H1 (cell line): ENCODE measurements around the gene ZWILCH. TPM values are rescaled to one million over a fixed set of nuclear protein-coding genes. Genes with fewer than 3 reads are reported as not detected.

ENCODE experiments used
- CHD1 ChIP-seq: IDR thresholded peaks from 2 replicates; pipeline ENCODE4 v1.6.1; 2012; ENCODE audit warnings: low read depth, low read length, improper control_type of control experiment
- EP300 ChIP-seq, 2 experiments: IDR thresholded peaks; 1 replicate in 1 of 2; 2 replicates in 1 of 2; pipeline ENCODE4 v1.6.1; 2011 to 2012; ENCODE audit warnings: low read depth in 2 of 2, low read length in 2 of 2, mild to moderate bottlenecking in 2 of 2, borderline replicate concordance in 1 of 2, inconsistent platforms in 1 of 2, moderate library complexity in 1 of 2
- FOSL1 ChIP-seq: IDR thresholded peaks from 2 replicates; pipeline ENCODE4 v1.6.1; 2011; ENCODE audit warnings: mild to moderate bottlenecking, low read depth, low read length, moderate library complexity; ENCODE audit not compliant: insufficient read depth
- HDAC2 ChIP-seq, 2 experiments: fragments of 300-600 bp in 1 of 2; sonication (generic) in 1 of 2; IDR thresholded peaks; 2 replicates each; pipeline ENCODE4 v1.6.1; 2011 to 2012; ENCODE audit warnings: low read depth in 2 of 2, low read length in 2 of 2, mild to moderate bottlenecking in 2 of 2, moderate library complexity in 2 of 2, borderline replicate concordance in 1 of 2, inconsistent platforms in 1 of 2
- PHF8 ChIP-seq: fragments of 200-600 bp; sonication (generic); conservative IDR thresholded peaks from 2 replicates; pipeline ENCODE4 v1.7.1; 2012; ENCODE audit warnings: low read depth, mild to moderate bottlenecking, inconsistent platforms, low read length, moderate library complexity
- POU5F1 ChIP-seq: IDR thresholded peaks from 2 replicates; pipeline ENCODE4 v1.6.1; 2011; ENCODE audit warnings: low read depth, mild to moderate bottlenecking, low read length, moderate library complexity
- SIRT6 ChIP-seq: IDR thresholded peaks from one replicate; pipeline ENCODE4 v1.7.1; 2012; ENCODE audit warnings: low read length, inconsistent platforms
- SP1 ChIP-seq: IDR thresholded peaks from 2 replicates; pipeline ENCODE4 v1.6.1; 2011; ENCODE audit warnings: low read depth, low read length
- SP2 ChIP-seq: IDR thresholded peaks from 2 replicates; pipeline ENCODE4 v1.6.1; 2012; ENCODE audit warnings: mild to moderate bottlenecking, low read length, inconsistent platforms
- TEAD4 ChIP-seq: IDR thresholded peaks from 2 replicates; pipeline ENCODE4 v1.6.1; 2012; ENCODE audit warnings: low read depth, low read length, inconsistent platforms, mixed read lengths
- polyA plus RNA-seq, 7 experiments: library from polyadenylated mRNA; depleted of rRNA in 3 of 7; stranded (reverse) in 5 of 7; unstranded in 2 of 7; fragments of >200 nt in 5 of 7; fragments of 200-250 nt in 2 of 7; gene quantifications; 1 replicate in 5 of 7; 2 replicates in 1 of 7; 4 replicates in 1 of 7; pipeline versions ENCODE4 v1.2.1 to v1.2.3, GENCODE V29; 2011 to 2013; ENCODE audit warnings: missing spikeins in 2 of 7, mixed read lengths in 2 of 7
- total RNA-seq: library from RNA; stranded (reverse); fragmentation: NEBNext Ultra II Directional; extraction: Animal tissue kit (Norgen Biotek cat#: 25700); gene quantifications from 2 replicates; pipeline ENCODE4 v1.2.1, GENCODE V29; 2021
- TF ChIP-seq, protein P1 (sequence below): fragments of 300-600 bp; sonication (generic); IDR thresholded peaks from 2 replicates; pipeline ENCODE4 v1.7.1; 2012; ENCODE audit warnings: low read length, moderate library complexity, mild to moderate bottlenecking, inconsistent platforms; ENCODE audit not compliant: insufficient replicate concordance

The ZWILCH gene
- total and polyA plus RNA-seq, 2 of the 8 experiments (the other 6 are each of a cell fraction or from before 2014, with no cell fraction given), result 18.1 to 61.5 TPM

DNA sequence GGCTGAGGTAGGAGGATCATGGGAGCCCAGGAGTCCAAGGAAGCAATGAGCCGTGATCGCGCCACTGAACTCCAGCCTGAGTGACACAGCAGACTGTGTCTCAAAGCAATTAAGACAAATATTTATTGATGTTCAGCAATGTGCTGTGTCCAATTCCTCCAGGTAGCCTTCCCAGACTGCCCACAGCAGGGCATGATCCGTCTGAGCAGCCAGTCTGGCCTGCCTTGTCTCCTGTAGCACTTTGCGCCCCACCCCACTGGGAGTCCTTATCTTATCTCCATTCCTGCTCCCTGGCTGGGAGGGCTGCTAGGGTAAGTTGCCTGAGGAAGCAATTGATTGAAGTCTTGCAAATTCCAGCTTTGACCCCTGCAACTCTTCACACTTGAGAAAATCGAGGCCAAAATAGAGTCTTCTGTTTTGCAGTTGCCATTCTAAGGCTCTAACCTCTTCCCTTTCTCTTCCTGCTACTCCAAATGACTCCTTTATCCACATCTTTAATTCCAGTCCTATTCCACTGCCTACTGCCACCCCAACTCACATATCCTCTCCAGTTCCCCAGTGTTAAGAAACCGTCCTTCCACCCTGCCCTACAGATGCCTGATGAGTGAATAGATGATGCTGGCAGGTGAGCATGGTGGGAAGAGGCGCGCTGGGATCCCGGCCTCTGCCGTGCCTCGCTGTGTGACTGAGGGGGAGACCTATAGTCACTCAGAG is 87.5 kb downstream of the ZWILCH start (continued):
- TF ChIP-seq, protein P1, sequence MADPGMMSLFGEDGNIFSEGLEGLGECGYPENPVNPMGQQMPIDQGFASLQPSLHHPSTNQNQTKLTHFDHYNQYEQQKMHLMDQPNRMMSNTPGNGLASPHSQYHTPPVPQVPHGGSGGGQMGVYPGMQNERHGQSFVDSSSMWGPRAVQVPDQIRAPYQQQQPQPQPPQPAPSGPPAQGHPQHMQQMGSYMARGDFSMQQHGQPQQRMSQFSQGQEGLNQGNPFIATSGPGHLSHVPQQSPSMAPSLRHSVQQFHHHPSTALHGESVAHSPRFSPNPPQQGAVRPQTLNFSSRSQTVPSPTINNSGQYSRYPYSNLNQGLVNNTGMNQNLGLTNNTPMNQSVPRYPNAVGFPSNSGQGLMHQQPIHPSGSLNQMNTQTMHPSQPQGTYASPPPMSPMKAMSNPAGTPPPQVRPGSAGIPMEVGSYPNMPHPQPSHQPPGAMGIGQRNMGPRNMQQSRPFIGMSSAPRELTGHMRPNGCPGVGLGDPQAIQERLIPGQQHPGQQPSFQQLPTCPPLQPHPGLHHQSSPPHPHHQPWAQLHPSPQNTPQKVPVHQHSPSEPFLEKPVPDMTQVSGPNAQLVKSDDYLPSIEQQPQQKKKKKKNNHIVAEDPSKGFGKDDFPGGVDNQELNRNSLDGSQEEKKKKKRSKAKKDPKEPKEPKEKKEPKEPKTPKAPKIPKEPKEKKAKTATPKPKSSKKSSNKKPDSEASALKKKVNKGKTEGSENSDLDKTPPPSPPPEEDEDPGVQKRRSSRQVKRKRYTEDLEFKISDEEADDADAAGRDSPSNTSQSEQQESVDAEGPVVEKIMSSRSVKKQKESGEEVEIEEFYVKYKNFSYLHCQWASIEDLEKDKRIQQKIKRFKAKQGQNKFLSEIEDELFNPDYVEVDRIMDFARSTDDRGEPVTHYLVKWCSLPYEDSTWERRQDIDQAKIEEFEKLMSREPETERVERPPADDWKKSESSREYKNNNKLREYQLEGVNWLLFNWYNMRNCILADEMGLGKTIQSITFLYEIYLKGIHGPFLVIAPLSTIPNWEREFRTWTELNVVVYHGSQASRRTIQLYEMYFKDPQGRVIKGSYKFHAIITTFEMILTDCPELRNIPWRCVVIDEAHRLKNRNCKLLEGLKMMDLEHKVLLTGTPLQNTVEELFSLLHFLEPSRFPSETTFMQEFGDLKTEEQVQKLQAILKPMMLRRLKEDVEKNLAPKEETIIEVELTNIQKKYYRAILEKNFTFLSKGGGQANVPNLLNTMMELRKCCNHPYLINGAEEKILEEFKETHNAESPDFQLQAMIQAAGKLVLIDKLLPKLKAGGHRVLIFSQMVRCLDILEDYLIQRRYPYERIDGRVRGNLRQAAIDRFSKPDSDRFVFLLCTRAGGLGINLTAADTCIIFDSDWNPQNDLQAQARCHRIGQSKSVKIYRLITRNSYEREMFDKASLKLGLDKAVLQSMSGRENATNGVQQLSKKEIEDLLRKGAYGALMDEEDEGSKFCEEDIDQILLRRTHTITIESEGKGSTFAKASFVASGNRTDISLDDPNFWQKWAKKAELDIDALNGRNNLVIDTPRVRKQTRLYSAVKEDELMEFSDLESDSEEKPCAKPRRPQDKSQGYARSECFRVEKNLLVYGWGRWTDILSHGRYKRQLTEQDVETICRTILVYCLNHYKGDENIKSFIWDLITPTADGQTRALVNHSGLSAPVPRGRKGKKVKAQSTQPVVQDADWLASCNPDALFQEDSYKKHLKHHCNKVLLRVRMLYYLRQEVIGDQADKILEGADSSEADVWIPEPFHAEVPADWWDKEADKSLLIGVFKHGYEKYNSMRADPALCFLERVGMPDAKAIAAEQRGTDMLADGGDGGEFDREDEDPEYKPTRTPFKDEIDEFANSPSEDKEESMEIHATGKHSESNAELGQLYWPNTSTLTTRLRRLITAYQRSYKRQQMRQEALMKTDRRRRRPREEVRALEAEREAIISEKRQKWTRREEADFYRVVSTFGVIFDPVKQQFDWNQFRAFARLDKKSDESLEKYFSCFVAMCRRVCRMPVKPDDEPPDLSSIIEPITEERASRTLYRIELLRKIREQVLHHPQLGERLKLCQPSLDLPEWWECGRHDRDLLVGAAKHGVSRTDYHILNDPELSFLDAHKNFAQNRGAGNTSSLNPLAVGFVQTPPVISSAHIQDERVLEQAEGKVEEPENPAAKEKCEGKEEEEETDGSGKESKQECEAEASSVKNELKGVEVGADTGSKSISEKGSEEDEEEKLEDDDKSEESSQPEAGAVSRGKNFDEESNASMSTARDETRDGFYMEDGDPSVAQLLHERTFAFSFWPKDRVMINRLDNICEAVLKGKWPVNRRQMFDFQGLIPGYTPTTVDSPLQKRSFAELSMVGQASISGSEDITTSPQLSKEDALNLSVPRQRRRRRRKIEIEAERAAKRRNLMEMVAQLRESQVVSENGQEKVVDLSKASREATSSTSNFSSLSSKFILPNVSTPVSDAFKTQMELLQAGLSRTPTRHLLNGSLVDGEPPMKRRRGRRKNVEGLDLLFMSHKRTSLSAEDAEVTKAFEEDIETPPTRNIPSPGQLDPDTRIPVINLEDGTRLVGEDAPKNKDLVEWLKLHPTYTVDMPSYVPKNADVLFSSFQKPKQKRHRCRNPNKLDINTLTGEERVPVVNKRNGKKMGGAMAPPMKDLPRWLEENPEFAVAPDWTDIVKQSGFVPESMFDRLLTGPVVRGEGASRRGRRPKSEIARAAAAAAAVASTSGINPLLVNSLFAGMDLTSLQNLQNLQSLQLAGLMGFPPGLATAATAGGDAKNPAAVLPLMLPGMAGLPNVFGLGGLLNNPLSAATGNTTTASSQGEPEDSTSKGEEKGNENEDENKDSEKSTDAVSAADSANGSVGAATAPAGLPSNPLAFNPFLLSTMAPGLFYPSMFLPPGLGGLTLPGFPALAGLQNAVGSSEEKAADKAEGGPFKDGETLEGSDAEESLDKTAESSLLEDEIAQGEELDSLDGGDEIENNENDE, result no peak
- TF ChIP-seq EP300 (IDR thresholded peaks at IDR 0.05; ENCODE audit: borderline replicate concordance in 1 of 2, low read depth in 2 of 2, low read length in 2 of 2) (no peak), SP2 (no peak), POU5F1 (no peak), FOSL1 (no peak), PHF8 (no peak), CHD1 (no peak), SP1 (no peak), SIRT6 (no peak), HDAC2 (IDR thresholded peaks at IDR 0.05; ENCODE audit: borderline replicate concordance in 1 of 2, low read depth in 2 of 2, low read length in 2 of 2) (no peak), TEAD4 (no peak)
